Skin epidermis (tissue), 12 donors: ENCODE data around the gene CREG2.

Source experiments
- H3K27ac ChIP-seq, 21 experiments: fragments of 200-600 bp; sonication (generic) in 11 of 21; one replicate each; pipeline ENCODE4 v1.5.0; 2020; ENCODE audit warnings: mild to moderate bottlenecking in 3 of 21, inconsistent platforms in 2 of 21, moderate library complexity in 2 of 21
- H3K4me3 ChIP-seq, 7 experiments: fragments of 200-600 bp; sonication (generic) in 2 of 7; one replicate each; pipeline ENCODE4 v1.5.0; 2020; ENCODE audit warnings: inconsistent platforms in 2 of 7, mild to moderate bottlenecking in 2 of 7, moderate library complexity in 1 of 7

Gene CREG2

GRCh38 chr2:101380376-101380775 lies 6.9 kb downstream of the CREG2 start:
- Histone ChIP-seq H3K27ac (no peak overlapping the region), H3K4me3 (no peak overlapping the region)

GRCh38 chr2:101379091-101379490 lies 8.2 kb downstream of the CREG2 start:
- no peak overlapping the region for H3K27ac ChIP-seq
- H3K4me3 ChIP-seq, result no peak overlapping the region

GRCh38 chr2:101375653-101376052 lies 11.7 kb downstream of the CREG2 start:
- no peak overlapping the region for H3K4me3 ChIP-seq
- no peak overlapping the region for H3K27ac ChIP-seq

- Histone ChIP-seq H3K27ac (no peak overlapping the region), H3K4me3 (no peak overlapping the region)
Measured at GRCh38 chr2:101374821-101375561, 12.3 kb downstream of the CREG2 start.

GRCh38 chr2:101372792-101373191 lies 14.5 kb downstream of the CREG2 start:
- no peak overlapping the region for H3K27ac ChIP-seq

GRCh38 chr2:101371636-101372035 lies 15.7 kb downstream of the CREG2 start:
- no peak overlapping the region for H3K27ac ChIP-seq

More at GRCh38 chr2:101372792-101373191, 14.5 kb downstream of the CREG2 start:
- no peak overlapping the region for H3K4me3 ChIP-seq

GRCh38 chr2:101369100-101369499 lies 18.2 kb downstream of the CREG2 start:
- Histone ChIP-seq H3K27ac (no peak overlapping the region), H3K4me3 (no peak overlapping the region)

More at GRCh38 chr2:101371636-101372035, 15.7 kb downstream of the CREG2 start:
- no peak overlapping the region for H3K4me3 ChIP-seq

- H3K27ac ChIP-seq, result no peak overlapping the region
- no peak overlapping the region for H3K4me3 ChIP-seq
Measured at GRCh38 chr2:101368376-101368775, 18.9 kb downstream of the CREG2 start.

GRCh38 chr2:101367508-101367907 lies 19.8 kb downstream of the CREG2 start:
- no peak overlapping the region for H3K27ac ChIP-seq
- H3K4me3 ChIP-seq, result no peak overlapping the region

- no peak overlapping the region for H3K27ac ChIP-seq
- H3K4me3 ChIP-seq, result no peak overlapping the region
Measured at GRCh38 chr2:101364878-101365277, 22.4 kb downstream of the CREG2 start.

GRCh38 chr2:101362777-101363176 lies 24.5 kb downstream of the CREG2 start:
- no peak overlapping the region for H3K4me3 ChIP-seq
- H3K27ac ChIP-seq, result peak overlapping the region in 1 of 21 experiments; percentile 89

GRCh38 chr2:101362316-101362715 lies 25.0 kb downstream of the CREG2 start:
- Histone ChIP-seq H3K4me3 (no peak overlapping the region), H3K27ac (peak overlapping the region in 4 of 21 experiments; percentile 36 to 89 (median 61))

- Histone ChIP-seq H3K27ac (peak overlapping the region in 6 of 21 experiments; percentile 36 to 89 (median 69)), H3K4me3 (no peak overlapping the region)
Measured at GRCh38 chr2:101361522-101361921, 25.8 kb downstream of the CREG2 start.

- Histone ChIP-seq H3K4me3 (no peak overlapping the region), H3K27ac (peak overlapping the region in 6 of 21 experiments; percentile 36 to 89 (median 69))
Measured at GRCh38 chr2:101361121-101361520, 26.2 kb downstream of the CREG2 start.

GRCh38 chr2:101360232-101360631 lies 27.1 kb downstream of the CREG2 start:
- H3K27ac ChIP-seq, result no peak overlapping the region
- no peak overlapping the region for H3K4me3 ChIP-seq

- Histone ChIP-seq H3K4me3 (no peak overlapping the region), H3K27ac (no peak overlapping the region)
Measured at GRCh38 chr2:101359410-101359954, 27.8 kb downstream of the CREG2 start.

GRCh38 chr2:101357376-101357775 lies 29.9 kb downstream of the CREG2 start:
- H3K27ac ChIP-seq, result no peak overlapping the region
- H3K4me3 ChIP-seq, result no peak overlapping the region

- Histone ChIP-seq H3K4me3 (no peak overlapping the region), H3K27ac (no peak overlapping the region)
Measured at GRCh38 chr2:101356521-101356920, 30.8 kb downstream of the CREG2 start.

- H3K27ac ChIP-seq, result no peak overlapping the region
- H3K4me3 ChIP-seq, result no peak overlapping the region
Measured at GRCh38 chr2:101356055-101356454, 31.2 kb downstream of the CREG2 start.

- no peak overlapping the region for H3K4me3 ChIP-seq
- H3K27ac ChIP-seq, result no peak overlapping the region
Measured at GRCh38 chr2:101355401-101356054, 31.8 kb downstream of the CREG2 start.
